ENCODE data around the gene CCDC159. TPM values are rescaled to one million over a fixed set of nuclear protein-coding genes. Genes with fewer than 3 reads are reported as not detected.

Gene CCDC159
- total RNA-seq, 1 experiment from 2014 or later, result not detected

- Histone ChIP-seq H3K9me3 (replicated peaks) (no peaks in the 10 kb centered on the region), H3K36me3 (no peaks in the 10 kb centered on the region), H3K27ac (no peak overlapping the region), H3K4me1 (no peaks in the 10 kb centered on the region), H3K4me3 (no peak overlapping the region), H3K27me3 (no peaks in the 10 kb centered on the region)
- no peak for DNase-seq
These were observed 38.4 kb downstream of the CCDC159 start for GRCh38 chr19:11384778-11385129.

GRCh38 chr19:11387162-11388034 is 41.1 kb downstream of the CCDC159 start:
- DNase-seq, result no peak
- no peaks in the 10 kb centered on the region for H3K9me3 ChIP-seq (replicated peaks)

GRCh38 chr19:11390359-11390758 is 44.0 kb downstream of the CCDC159 start:
- Histone ChIP-seq H3K27ac (no peak overlapping the region), H3K4me3 (no peak overlapping the region), H3K27me3 (no peaks in the 10 kb centered on the region), H3K36me3 (no peaks in the 10 kb centered on the region), H3K4me1 (no peaks in the 10 kb centered on the region), H3K9me3 (replicated peaks) (no peaks in the 10 kb centered on the region)
- no peak for DNase-seq

More at GRCh38 chr19:11387162-11388034, 41.1 kb downstream of the CCDC159 start:
- no peaks in the 10 kb centered on the region for H3K36me3 ChIP-seq
- H3K4me3 ChIP-seq, result no peak overlapping the region
- no peak overlapping the region for H3K27ac ChIP-seq
- H3K4me1 ChIP-seq, result no peaks in the 10 kb centered on the region
- no peaks in the 10 kb centered on the region for H3K27me3 ChIP-seq

- Histone ChIP-seq H3K4me3 (no peak overlapping the region), H3K9me3 (replicated peaks) (no peaks in the 10 kb centered on the region), H3K4me1 (no peaks in the 10 kb centered on the region), H3K36me3 (no peaks in the 10 kb centered on the region), H3K27me3 (no peaks in the 10 kb centered on the region), H3K27ac (no peak overlapping the region)
- DNase-seq, result no peak
These were observed 44.8 kb downstream of the CCDC159 start for GRCh38 chr19:11390933-11391680.

- no peaks in the 10 kb centered on the region for H3K4me1 ChIP-seq
- no peak overlapping the region for H3K4me3 ChIP-seq
- no peaks in the 10 kb centered on the region for H3K9me3 ChIP-seq (replicated peaks)
- no peak overlapping the region for H3K27ac ChIP-seq
- H3K27me3 ChIP-seq, result no peaks in the 10 kb centered on the region
- no peak for DNase-seq
- H3K36me3 ChIP-seq, result no peaks in the 10 kb centered on the region
These were observed 50.8 kb downstream of the CCDC159 start for GRCh38 chr19:11397089-11397610.

- H3K27me3 ChIP-seq, result no peaks in the 10 kb centered on the region
- H3K36me3 ChIP-seq, result no peaks in the 10 kb centered on the region
- no peaks in the 10 kb centered on the region for H3K9me3 ChIP-seq (replicated peaks)
- no peak overlapping the region for H3K4me3 ChIP-seq
- H3K4me1 ChIP-seq, result no peaks in the 10 kb centered on the region
- no peak for DNase-seq
- no peak overlapping the region for H3K27ac ChIP-seq
These were observed 53.3 kb downstream of the CCDC159 start for GRCh38 chr19:11399667-11400066.

- H3K27ac ChIP-seq, result no peak overlapping the region
- H3K4me1 ChIP-seq, result no peaks in the 10 kb centered on the region
- H3K27me3 ChIP-seq, result no peaks in the 10 kb centered on the region
- H3K4me3 ChIP-seq, result no peak overlapping the region
- H3K9me3 ChIP-seq (replicated peaks), result no peaks in the 10 kb centered on the region
- no peak for DNase-seq
- no peaks in the 10 kb centered on the region for H3K36me3 ChIP-seq
These were observed 54.5 kb downstream of the CCDC159 start for GRCh38 chr19:11400798-11401197.

GRCh38 chr19:11401808-11402543 is 55.7 kb downstream of the CCDC159 start:
- no peak for DNase-seq
- no peaks in the 10 kb centered on the region for H3K27me3 ChIP-seq
- H3K4me3 ChIP-seq, result no peak overlapping the region
- H3K36me3 ChIP-seq, result no peaks in the 10 kb centered on the region
- no peaks in the 10 kb centered on the region for H3K4me1 ChIP-seq
- H3K9me3 ChIP-seq (replicated peaks), result no peaks in the 10 kb centered on the region
- H3K27ac ChIP-seq, result no peak overlapping the region

Other genes with a start within 250 kb of the CCDC159 start
- gene SPC24, start 190.7 kb upstream of the CCDC159 start, total RNA-seq (2014; rRNA removed; shearing (Covaris generic)), result 61.3 and 70.3 TPM in 2 replicates
- gene KANK2, start 149.0 kb upstream of the CCDC159 start, total RNA-seq (2014; rRNA removed; shearing (Covaris generic)), result 86.1 and 98.4 TPM in 2 replicates
- not detected in 2 replicates for gene ANGPTL8, start 106.9 kb upstream of the CCDC159 start, total RNA-seq (2014; rRNA removed; shearing (Covaris generic))
- gene DOCK6, start 84.0 kb upstream of the CCDC159 start, total RNA-seq (2014; rRNA removed; shearing (Covaris generic)), result 15.2 and 18.3 TPM in 2 replicates
- gene TSPAN16, start 50.4 kb upstream of the CCDC159 start, total RNA-seq (2014; rRNA removed; shearing (Covaris generic)), result not detected in 2 replicates
- gene RAB3D, start 6.9 kb upstream of the CCDC159 start, total RNA-seq (2014; rRNA removed; shearing (Covaris generic)), result 0.58 and 0.83 TPM in 2 replicates
- 38.8 and 39.5 TPM in 2 replicates for gene TMEM205, start 251 bp upstream of the CCDC159 start, total RNA-seq (2014; rRNA removed; shearing (Covaris generic))
- gene PLPPR2, start 8.9 kb downstream of the CCDC159 start, total RNA-seq (2014; rRNA removed; shearing (Covaris generic)), result 0.10 and 0.59 TPM in 2 replicates
- 1.2 and 2.4 TPM in 2 replicates for gene SWSAP1, start 28.1 kb downstream of the CCDC159 start, total RNA-seq (2014; rRNA removed; shearing (Covaris generic))
- gene EPOR, start 37.8 kb downstream of the CCDC159 start, total RNA-seq (2014; rRNA removed; shearing (Covaris generic)), result 8.4 and 9.9 TPM in 2 replicates
- gene RGL3, start 72.8 kb downstream of the CCDC159 start, total RNA-seq (2014; rRNA removed; shearing (Covaris generic)), result not detected in 2 replicates
- gene ODAD3, start 88.6 kb downstream of the CCDC159 start, total RNA-seq (2014; rRNA removed; shearing (Covaris generic)), result 0.18 and 0.22 TPM in 2 replicates
- gene PRKCSH, start 89.1 kb downstream of the CCDC159 start, total RNA-seq (2014; rRNA removed; shearing (Covaris generic)), result 136 and 164 TPM in 2 replicates
- gene ELAVL3, start 134.5 kb downstream of the CCDC159 start, total RNA-seq (2014; rRNA removed; shearing (Covaris generic)), result not detected in 2 replicates
- 2.8 and 3.5 TPM in 2 replicates for gene ZNF653, start 159.3 kb downstream of the CCDC159 start, total RNA-seq (2014; rRNA removed; shearing (Covaris generic))
- 22.3 and 22.6 TPM in 2 replicates for gene ECSIT, start 182.6 kb downstream of the CCDC159 start, total RNA-seq (2014; rRNA removed; shearing (Covaris generic))
- 1.4 TPM in 2 replicates for gene CNN1, start 192.3 kb downstream of the CCDC159 start, total RNA-seq (2014; rRNA removed; shearing (Covaris generic))
- gene ELOF1, start 212.7 kb downstream of the CCDC159 start, total RNA-seq (2014; rRNA removed; shearing (Covaris generic)), result 37.3 and 38.1 TPM in 2 replicates
- 0.75 and 2.4 TPM in 2 replicates for gene ACP5, start 231.1 kb downstream of the CCDC159 start, total RNA-seq (2014; rRNA removed; shearing (Covaris generic))